K562 (cell line): Measurements from ENCODE around the gene PRKCE. TPM values are rescaled to one million over a fixed set of nuclear protein-coding genes. Genes with fewer than 3 reads are reported as not detected.

Experiments used
- ARID1B ChIP-seq: fragments of 450-650 bp; IDR thresholded peaks from 2 replicates; pipeline ENCODE4 v1.6.1; 2016; ENCODE audit warnings: antibody characterized with exemption, mild to moderate bottlenecking, inconsistent platforms
- CCNT2 ChIP-seq: IDR thresholded peaks from 2 replicates; pipeline ENCODE4 v1.6.1; 2011; ENCODE audit warnings: borderline replicate concordance, low read depth, mild to moderate bottlenecking, moderate library complexity, mixed read lengths, low read length; ENCODE audit not compliant: insufficient read length; ENCODE audit errors: extremely low read depth
- EP300 ChIP-seq: IDR thresholded peaks from 2 replicates; pipeline ENCODE4 v1.6.1; 2012; ENCODE audit warnings: low read length, improper control_type of control experiment
- FOSL1 ChIP-seq: fragments of 200-800 bp; sonication (Bioruptor generic); conservative IDR thresholded peaks from 2 replicates; pipeline ENCODE4 v1.6.1; 2016; ENCODE audit warnings: missing genetic modification characterization, missing compliant biosample characterization
- FOXK2 ChIP-seq, 2 experiments: fragments of 450-650 bp; IDR thresholded peaks in 1 of 2; conservative IDR thresholded peaks in 1 of 2; 2 replicates each; pipeline ENCODE4 v1.6.1; 2016; ENCODE audit warnings: low read depth in 2 of 2, mild to moderate bottlenecking in 1 of 2
- NR2C1 ChIP-seq, 2 experiments: fragments of 450-650 bp; IDR thresholded peaks; 2 replicates each; pipeline ENCODE4 v1.6.1; 2017; ENCODE audit warnings: mild to moderate bottlenecking in 2 of 2, antibody characterized with exemption in 1 of 2, inconsistent platforms in 1 of 2, missing compliant biosample characterization in 1 of 2, missing genetic modification characterization in 1 of 2
- SOX6 ChIP-seq: fragments of 450-650 bp; IDR thresholded peaks from 2 replicates; pipeline ENCODE4 v1.6.1; 2014; ENCODE audit warnings: mild to moderate bottlenecking
- SPI1 ChIP-seq: IDR thresholded peaks from 2 replicates; pipeline ENCODE4 v1.6.1; 2011; ENCODE audit warnings: low read depth, low read length, control low read depth, borderline replicate concordance
- TAL1 ChIP-seq: fragments of 450-650 bp; IDR thresholded peaks from 2 replicates; pipeline ENCODE4 v1.6.1; 2016; ENCODE audit warnings: mild to moderate bottlenecking
- TARDBP ChIP-seq: fragments of 450-650 bp; IDR thresholded peaks from 2 replicates; pipeline ENCODE4 v1.6.1; 2016
- TEAD4 ChIP-seq, 2 experiments: sonication (generic) in 1 of 2; formaldehyde crosslinking in 1 of 2; IDR thresholded peaks; 2 replicates each; pipeline versions ENCODE4 v1.6.1 to v1.8.0; 2012 to 2022; ENCODE audit warnings: borderline replicate concordance in 1 of 2, inconsistent platforms in 1 of 2, low read length in 1 of 2, mild to moderate bottlenecking in 1 of 2, missing genetic modification reagents in 1 of 2
- ZNF146 ChIP-seq: IDR thresholded peaks from one replicate; pipeline ENCODE4 v1.6.1; 2018; ENCODE audit warnings: missing compliant biosample characterization; ENCODE audit not compliant: unreplicated experiment
- ZNF3 ChIP-seq: fragments of 250-450 bp; sonication (Bioruptor Pico); IDR thresholded peaks from 2 replicates; pipeline ENCODE4 v1.5.0; 2021; ENCODE audit warnings: mild to moderate bottlenecking, moderate library complexity
- ZNF444 ChIP-seq: fragments of 250-450 bp; sonication (Bioruptor Pico); IDR thresholded peaks from 2 replicates; pipeline ENCODE4 v1.4.0; 2020; ENCODE audit warnings: mild to moderate bottlenecking, moderate library complexity
- ZNF785 ChIP-seq: fragments of 250-450 bp; sonication (Bioruptor Pico); IDR thresholded peaks from 2 replicates; pipeline ENCODE4 v1.4.0; 2020; ENCODE audit warnings: mild to moderate bottlenecking
- polyA plus RNA-seq, 8 experiments: library from polyadenylated mRNA; depleted of rRNA in 4 of 8; stranded (reverse) in 5 of 8; unstranded in 3 of 8; fragments of >200 nt; fragmentation: Nextera tagmentation in 2 of 8; fragmentation: Illumina TruSeq in 1 of 8; extraction: Ambion mirVana in 2 of 8; extraction: Trizol in 1 of 8; gene quantifications; 2 replicates each; pipeline versions ENCODE4 v1.2.1 to v1.2.3, GENCODE V29; 2011 to 2014; ENCODE audit warnings: inconsistent platforms in 1 of 8, missing spikeins in 1 of 8
- total RNA-seq, 7 experiments: library from RNA; depleted of rRNA in 6 of 7; stranded (reverse); fragments of >200 nt in 6 of 7; fragmentation: Illumina TruSeq in 2 of 7; extraction: Trizol in 2 of 7; gene quantifications; 2 replicates each; pipeline versions ENCODE4 v1.2.1 to v1.2.3, GENCODE V29; 2011 to 2021; ENCODE audit warnings: low replicate concordance in 1 of 7
- TF ChIP-seq, protein P1 (sequence below): sonication (generic); formaldehyde crosslinking; IDR thresholded peaks from 2 replicates; pipeline ENCODE4 v1.8.0; 2022; ENCODE audit warnings: mild to moderate bottlenecking, missing genetic modification reagents
- TF ChIP-seq, protein P2 (sequence below), 2 experiments: fragments of 450-650 bp; IDR thresholded peaks; 2 replicates each; pipeline ENCODE4 v1.6.1; 2016
- TF ChIP-seq, protein P3 (sequence below): fragments of 250-450 bp; sonication (Bioruptor Pico); IDR thresholded peaks from 2 replicates; pipeline ENCODE4 v1.4.0; 2020
- TF ChIP-seq, protein P4 (sequence below): fragments of 450-650 bp; conservative IDR thresholded peaks from 2 replicates; pipeline ENCODE4 v1.6.1; 2016; ENCODE audit warnings: missing genetic modification characterization, low read depth, mild to moderate bottlenecking, control low read depth, missing compliant biosample characterization

Gene PRKCE
- total and polyA plus RNA-seq, 9 of the 15 experiments (the other 6 are each of a cell fraction or from before 2014, with no cell fraction given) = 0.06 to 1.0 (median 0.22) TPM; not detected in 1

DNA sequence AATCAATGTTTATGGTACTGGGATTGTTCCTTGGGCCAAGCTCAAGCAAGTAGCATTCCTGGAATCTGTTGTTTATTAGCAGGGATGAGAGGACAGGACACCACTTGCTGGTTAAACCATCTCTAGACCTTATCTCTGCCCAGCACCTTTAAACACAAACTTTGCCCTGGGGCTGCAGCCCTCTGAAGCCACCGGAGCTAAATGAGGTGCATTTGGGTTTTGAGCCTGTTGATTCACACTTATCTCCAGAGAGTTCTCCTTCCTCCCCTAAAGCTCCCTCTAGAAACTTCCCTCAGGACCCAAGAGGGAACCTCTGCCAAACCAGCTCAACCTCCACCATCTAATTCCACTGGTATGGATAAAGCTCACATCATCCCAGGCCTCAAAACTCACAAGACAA lies 551.0 kb downstream of the PRKCE start (continued):
- TF ChIP-seq, protein P1, sequence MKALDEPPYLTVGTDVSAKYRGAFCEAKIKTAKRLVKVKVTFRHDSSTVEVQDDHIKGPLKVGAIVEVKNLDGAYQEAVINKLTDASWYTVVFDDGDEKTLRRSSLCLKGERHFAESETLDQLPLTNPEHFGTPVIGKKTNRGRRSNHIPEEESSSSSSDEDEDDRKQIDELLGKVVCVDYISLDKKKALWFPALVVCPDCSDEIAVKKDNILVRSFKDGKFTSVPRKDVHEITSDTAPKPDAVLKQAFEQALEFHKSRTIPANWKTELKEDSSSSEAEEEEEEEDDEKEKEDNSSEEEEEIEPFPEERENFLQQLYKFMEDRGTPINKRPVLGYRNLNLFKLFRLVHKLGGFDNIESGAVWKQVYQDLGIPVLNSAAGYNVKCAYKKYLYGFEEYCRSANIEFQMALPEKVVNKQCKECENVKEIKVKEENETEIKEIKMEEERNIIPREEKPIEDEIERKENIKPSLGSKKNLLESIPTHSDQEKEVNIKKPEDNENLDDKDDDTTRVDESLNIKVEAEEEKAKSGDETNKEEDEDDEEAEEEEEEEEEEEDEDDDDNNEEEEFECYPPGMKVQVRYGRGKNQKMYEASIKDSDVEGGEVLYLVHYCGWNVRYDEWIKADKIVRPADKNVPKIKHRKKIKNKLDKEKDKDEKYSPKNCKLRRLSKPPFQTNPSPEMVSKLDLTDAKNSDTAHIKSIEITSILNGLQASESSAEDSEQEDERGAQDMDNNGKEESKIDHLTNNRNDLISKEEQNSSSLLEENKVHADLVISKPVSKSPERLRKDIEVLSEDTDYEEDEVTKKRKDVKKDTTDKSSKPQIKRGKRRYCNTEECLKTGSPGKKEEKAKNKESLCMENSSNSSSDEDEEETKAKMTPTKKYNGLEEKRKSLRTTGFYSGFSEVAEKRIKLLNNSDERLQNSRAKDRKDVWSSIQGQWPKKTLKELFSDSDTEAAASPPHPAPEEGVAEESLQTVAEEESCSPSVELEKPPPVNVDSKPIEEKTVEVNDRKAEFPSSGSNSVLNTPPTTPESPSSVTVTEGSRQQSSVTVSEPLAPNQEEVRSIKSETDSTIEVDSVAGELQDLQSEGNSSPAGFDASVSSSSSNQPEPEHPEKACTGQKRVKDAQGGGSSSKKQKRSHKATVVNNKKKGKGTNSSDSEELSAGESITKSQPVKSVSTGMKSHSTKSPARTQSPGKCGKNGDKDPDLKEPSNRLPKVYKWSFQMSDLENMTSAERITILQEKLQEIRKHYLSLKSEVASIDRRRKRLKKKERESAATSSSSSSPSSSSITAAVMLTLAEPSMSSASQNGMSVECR (CRISPR knock-in tag) = no peak
- TF ChIP-seq, protein P2, sequence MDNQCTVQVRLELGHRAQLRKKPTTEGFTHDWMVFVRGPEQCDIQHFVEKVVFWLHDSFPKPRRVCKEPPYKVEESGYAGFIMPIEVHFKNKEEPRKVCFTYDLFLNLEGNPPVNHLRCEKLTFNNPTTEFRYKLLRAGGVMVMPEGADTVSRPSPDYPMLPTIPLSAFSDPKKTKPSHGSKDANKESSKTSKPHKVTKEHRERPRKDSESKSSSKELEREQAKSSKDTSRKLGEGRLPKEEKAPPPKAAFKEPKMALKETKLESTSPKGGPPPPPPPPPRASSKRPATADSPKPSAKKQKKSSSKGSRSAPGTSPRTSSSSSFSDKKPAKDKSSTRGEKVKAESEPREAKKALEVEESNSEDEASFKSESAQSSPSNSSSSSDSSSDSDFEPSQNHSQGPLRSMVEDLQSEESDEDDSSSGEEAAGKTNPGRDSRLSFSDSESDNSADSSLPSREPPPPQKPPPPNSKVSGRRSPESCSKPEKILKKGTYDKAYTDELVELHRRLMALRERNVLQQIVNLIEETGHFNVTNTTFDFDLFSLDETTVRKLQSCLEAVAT (IDR thresholded peaks at IDR 0.05) = no peak
- TF ChIP-seq TAL1 (peak; percentile 69), ARID1B (peak; percentile 83), FOSL1 (tag) (peak; percentile 38), FOXK2 (conservative IDR thresholded peaks at IDR 0.05 in 1 of 2, IDR thresholded peaks at IDR 0.05 in 1 of 2; ENCODE audit: low read depth in 2 of 2) (0 out of 4 replicates have a peak, but pooled peaks of 1 of the 2 experiments have one; percentile 22), SPI1 (no peak), EP300 (0 out of 2 replicates have a peak, but pooled peaks have one; percentile 11), ZNF444 (CRISPR knock-in tag) (no peak), ZNF3 (CRISPR knock-in tag) (no peak), TARDBP (no peak), ZNF146 (CRISPR knock-in tag) (no peak), NR2C1 (IDR thresholded peaks at IDR 0.05) (no peak), NR2C1 (tag; IDR thresholded peaks at IDR 0.05) (0 out of 2 replicates have a peak, but pooled peaks have one; percentile 27), ZNF785 (CRISPR knock-in tag) (no peak), SOX6 (peak; percentile 43; the same call in 1 of the 2 replicates), CCNT2 (peak; percentile 27), TEAD4 (IDR thresholded peaks at IDR 0.05; ENCODE audit: low read length) (peak; percentile 55; the same call in 1 of the 2 replicates), TEAD4 (CRISPR knock-in tag; IDR thresholded peaks at IDR 0.05; ENCODE audit: borderline replicate concordance) (no peak)
- TF ChIP-seq, protein P3, sequence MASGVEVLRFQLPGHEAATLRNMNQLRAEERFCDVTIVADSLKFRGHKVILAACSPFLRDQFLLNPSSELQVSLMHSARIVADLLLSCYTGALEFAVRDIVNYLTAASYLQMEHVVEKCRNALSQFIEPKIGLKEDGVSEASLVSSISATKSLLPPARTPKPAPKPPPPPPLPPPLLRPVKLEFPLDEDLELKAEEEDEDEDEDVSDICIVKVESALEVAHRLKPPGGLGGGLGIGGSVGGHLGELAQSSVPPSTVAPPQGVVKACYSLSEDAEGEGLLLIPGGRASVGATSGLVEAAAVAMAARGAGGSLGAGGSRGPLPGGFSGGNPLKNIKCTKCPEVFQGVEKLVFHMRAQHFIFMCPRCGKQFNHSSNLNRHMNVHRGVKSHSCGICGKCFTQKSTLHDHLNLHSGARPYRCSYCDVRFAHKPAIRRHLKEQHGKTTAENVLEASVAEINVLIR = no peak
- TF ChIP-seq, protein P4, sequence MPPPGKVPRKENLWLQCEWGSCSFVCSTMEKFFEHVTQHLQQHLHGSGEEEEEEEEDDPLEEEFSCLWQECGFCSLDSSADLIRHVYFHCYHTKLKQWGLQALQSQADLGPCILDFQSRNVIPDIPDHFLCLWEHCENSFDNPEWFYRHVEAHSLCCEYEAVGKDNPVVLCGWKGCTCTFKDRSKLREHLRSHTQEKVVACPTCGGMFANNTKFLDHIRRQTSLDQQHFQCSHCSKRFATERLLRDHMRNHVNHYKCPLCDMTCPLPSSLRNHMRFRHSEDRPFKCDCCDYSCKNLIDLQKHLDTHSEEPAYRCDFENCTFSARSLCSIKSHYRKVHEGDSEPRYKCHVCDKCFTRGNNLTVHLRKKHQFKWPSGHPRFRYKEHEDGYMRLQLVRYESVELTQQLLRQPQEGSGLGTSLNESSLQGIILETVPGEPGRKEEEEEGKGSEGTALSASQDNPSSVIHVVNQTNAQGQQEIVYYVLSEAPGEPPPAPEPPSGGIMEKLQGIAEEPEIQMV (tag) = peak; percentile 83
